Activated T-helper 1 cell treated with Interleukin-2 at 50 U/mL for 16 hours (primary cell): ENCODE data around the gene PEX26.
"Not testable (repeated sequence)": the region's sequence is repeated elsewhere in the genome, so short reads cannot be mapped to it uniquely, and the experiment has no call there.

ENCODE experiments used
- DNase-seq: peaks from one replicate; pipeline ENCODE4 v3.0.0-alpha.2; 2020; ENCODE audit warnings: low read depth

The PEX26 gene

GRCh38 chr22:18077639-18078328 lies at the start of gene PEX26:
Gene PEX26, plus strand, starts transcription at chr22:18077990. Its CDS starts 387 bp downstream, at chr22:18078377.
- peak; percentile 91 for DNase-seq

DNA sequence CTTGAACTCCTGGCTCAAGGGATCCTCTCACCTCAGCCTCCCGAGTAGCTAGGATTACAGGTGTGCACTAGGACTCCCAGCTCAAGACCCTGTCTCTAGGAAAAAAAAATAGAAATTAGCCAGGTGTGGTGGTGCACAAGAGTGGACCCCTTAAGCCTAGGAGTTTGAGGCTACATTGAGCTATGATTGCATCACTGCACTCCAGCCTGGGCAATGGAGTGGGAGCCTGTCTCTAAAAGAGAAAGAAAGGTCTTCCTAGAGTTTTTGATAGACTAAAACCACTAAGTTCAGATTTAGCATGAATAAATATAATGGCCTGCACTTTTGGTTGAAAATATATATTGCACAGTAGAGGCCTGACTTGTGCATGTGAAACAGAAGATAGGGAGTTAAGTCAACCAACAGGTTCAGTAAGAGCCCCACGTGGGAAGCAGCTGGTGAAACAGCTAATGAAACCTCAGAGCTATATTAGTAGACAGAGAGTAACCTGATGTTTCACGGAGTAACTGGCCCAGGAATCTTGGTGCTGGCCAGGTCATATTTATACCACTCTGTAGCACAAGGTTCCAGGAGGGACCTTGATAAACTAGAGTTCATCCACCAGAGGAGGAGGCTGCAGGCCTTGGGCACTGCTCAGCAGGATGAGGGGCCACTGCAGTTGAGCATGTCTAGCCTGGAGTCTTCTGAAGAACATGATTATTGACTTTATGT lies 48.8 kb upstream of the PEX26 start:
- no peak for DNase-seq

DNA sequence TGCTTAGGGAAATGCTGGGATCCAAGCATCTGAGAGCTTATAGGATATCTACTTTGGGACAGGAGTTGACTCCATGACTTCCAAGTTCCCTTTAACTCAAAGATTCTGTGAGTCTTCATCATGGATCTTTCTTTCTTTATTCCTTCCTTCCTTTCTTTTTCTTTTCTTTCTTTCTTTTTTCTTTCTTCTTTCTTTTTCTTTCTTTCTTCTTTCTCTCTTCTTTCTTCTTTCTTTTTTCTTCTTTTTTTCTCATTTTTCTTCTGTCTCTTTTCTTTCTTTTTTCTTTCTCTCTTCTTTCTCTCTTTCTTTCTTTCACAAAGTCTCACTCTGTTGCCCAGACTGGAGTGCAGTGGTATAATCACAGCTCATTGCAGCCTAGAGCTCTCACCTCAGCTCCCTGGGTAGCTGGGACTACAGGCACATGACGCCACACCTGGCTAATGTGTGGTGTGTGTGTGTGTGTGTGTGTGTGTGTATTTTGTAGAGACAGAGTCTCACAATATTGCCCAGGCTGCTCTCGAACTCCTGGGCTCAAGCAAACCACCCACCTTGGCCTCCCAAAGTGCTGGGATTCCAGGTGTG lies 48.0 kb upstream of the PEX26 start:
- no peak for DNase-seq

DNA sequence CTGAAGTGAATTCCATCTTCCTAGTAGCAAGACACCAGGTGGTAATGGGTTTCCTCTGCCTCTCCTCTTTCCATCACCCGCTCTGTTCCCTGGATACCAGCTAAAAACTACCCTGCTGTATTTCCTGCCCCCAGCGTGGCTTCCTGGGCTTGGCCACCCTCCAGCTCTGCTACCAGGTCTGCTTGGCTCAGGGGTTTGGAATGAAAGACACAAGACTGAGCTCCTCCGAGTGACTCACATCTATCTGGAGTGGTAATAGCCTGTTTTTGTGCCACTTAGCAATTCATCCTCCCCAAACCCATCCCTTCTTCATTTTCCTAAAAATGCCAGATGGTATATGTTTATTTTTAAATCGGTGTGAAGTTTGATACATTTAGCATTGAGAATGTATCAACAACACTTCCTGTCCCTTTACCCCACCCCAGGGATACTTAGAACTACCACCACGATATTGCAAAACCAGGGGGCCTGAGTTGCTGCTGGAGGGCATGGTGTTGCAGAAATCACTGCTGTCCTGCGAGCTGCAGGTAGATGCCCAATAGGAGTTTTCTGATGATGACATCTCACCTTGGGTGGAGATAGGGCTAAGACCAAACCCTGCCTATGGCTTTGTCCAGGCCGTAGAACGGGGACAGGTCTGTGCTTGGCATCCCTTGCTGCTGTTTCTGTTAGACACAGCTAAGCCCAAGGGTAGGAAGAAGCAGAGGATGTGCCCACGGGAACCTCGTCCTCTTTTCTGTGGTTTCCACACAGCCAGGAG lies 45.9 kb upstream of the PEX26 start:
- DNase-seq, result no peak

- no peak for DNase-seq
Measured at GRCh38 chr22:18032455-18033101, 45.2 kb upstream of the PEX26 start.

- no peak for DNase-seq
Measured at GRCh38 chr22:18033204-18033998, 44.4 kb upstream of the PEX26 start.

DNA sequence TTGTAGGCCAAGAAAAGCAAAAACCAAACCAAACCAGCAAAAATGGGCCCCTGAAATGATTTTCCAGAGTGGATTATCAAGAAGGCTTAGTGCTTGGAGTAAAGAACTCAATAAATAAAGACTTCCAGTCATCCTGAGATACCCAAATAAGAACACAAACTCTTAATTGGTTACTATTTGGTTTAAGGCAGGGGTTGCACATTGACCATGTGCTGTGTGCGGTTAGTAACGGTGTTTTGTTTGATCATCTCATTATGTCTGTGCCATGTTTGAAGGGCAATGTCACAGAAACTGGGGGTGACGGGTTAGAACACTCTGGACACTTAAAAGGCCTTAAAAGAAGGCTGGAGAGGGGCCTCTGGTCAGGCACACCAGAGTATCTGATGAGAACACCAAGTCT lies 43.7 kb upstream of the PEX26 start:
- no peak for DNase-seq

GRCh38 chr22:18035751-18036150 lies 42.0 kb upstream of the PEX26 start:
- no peak for DNase-seq

DNA sequence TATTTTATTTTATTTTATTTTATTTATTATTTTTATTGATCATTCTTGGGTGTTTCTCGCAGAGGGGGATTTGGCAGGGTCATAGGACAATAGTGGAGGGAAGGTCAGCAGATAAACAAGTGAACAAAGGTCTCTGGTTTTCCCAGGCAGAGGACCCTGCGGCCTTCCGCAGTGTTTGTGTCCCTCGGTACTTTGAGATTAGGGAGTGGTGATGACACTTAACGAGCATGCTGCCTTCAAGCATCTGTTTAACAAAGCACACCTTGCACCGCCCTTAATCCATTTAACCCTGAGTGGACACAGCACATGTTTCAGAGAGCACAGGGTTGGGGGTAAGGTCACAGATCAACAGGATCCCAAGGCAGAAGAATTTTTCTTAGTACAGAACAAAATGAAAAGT lies 36.9 kb upstream of the PEX26 start:
- DNase-seq, result not testable (repeated sequence)

- no peak for DNase-seq
Measured at GRCh38 chr22:18042685-18043084, 35.1 kb upstream of the PEX26 start.

- no peak for DNase-seq
Measured at GRCh38 chr22:18044548-18045271, 33.1 kb upstream of the PEX26 start.

- DNase-seq, result no peak
Measured at GRCh38 chr22:18045794-18046193, 32.0 kb upstream of the PEX26 start.

DNA sequence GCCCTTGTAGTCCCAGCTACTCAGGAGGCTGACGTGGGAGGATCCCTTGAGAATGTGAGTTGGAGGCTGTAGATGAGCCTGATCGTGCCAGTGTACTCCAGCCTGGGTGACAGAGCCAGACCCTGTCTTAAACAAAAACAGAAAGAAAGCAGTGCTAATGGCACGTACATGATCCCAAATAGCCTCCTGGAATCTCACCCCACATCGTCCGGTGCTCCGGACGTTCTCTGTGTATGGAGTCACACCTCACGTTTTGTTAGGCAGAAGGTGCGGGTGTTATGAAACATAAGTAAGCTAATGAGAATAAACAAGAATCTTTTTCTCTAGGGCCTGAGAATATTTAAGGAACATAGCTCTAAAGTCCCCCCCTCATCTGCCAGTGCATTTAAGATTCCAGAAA lies 29.7 kb upstream of the PEX26 start:
- no peak for DNase-seq

DNA sequence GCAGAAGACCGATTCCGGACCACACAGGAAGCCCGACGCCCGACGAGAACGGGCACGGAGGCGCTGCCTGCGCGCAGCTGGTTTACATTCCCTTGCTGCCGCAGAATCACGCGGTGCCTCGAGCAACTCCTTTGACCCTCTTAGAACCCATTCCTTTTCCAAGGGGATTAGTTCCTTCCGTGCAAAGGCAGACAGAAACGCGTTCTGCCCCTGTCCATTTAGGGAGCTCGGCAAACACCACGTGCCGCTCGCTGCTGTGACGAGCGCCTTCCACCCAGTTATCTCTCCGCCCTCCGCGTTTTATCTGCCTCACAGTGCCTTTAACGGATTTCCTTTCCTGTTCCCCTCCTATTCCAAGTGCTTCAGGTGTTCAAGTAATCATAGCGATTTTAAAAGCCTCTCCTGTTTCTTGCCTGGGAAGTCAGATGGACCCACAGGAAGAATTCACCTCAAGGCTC lies 29.3 kb upstream of the PEX26 start:
- no peak for DNase-seq

DNA sequence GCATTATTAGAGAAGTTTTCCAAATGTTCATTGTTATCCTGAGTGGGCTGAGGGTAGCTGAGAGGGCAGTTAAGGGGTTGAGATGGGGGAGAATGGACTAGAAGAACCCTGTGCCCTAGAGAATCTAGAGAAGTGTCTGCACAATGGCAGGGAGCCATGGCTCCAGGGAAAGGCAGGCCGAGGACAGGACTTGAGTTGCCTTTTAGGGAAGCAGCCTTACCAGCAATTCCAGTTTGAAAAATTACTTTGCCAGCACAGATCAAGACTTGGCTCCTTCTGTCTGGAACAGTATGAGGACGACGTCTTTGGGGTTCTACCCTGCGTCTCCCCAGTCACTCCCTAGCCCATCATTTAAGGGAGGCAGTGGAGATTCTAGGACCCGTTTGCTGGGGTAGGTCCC lies 27.7 kb upstream of the PEX26 start:
- DNase-seq, result no peak

DNA sequence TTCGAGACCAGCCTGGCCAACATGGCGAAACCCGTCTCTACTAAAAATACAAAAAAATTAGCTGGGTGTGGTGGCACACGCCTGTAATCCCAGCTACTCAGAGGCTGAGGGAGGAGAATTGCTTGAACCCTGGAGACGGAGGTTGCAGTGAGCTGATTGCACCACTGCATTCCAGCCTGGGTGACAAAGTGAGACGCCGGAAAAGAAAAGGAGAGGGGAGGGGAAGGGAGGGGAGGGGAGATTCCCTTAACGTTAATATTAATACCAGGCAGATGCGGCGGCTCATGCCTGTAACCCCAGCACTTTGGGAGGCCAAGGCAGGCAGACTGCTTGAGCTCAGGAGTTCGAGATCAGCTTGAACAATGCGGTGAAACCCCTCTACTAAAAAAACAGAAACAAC lies 26.7 kb upstream of the PEX26 start:
- not testable (repeated sequence) for DNase-seq

DNA sequence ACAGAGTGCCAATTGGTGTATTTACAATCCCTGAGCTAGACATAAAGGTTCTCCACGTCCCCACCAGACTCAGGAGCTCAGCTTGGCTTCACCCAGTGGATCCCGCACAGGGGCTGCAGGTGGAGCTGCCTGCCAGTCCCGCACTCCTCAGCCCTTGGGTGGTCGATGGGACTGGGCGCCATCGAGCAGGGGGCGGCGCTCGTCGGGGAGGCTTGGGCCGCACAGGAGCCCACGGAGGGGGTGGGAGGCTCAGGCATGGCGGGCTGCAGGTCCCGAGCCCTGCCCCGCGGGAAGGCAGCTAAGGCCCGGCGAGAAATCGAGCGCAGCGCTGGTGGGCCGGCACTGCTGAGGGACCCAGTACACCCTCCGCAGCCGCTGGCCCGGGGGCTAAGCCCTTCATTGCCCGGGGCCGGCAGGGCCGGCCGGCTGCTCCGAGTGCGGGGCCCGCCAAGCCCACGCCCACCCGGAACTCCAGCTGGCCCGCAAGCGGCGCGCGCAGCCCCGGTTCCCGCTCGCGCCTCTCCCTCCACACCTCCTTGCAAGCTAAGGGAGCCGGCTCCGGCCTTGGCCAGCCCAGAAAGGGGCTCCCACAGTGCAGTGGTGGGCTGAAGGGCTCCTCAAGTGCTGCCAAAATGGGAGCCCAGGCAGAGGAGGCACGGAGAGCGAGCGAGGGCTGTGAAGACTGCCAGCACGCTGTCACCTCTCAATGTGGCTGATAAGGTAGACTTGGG lies 24.4 kb upstream of the PEX26 start:
- not testable (repeated sequence) for DNase-seq

DNA sequence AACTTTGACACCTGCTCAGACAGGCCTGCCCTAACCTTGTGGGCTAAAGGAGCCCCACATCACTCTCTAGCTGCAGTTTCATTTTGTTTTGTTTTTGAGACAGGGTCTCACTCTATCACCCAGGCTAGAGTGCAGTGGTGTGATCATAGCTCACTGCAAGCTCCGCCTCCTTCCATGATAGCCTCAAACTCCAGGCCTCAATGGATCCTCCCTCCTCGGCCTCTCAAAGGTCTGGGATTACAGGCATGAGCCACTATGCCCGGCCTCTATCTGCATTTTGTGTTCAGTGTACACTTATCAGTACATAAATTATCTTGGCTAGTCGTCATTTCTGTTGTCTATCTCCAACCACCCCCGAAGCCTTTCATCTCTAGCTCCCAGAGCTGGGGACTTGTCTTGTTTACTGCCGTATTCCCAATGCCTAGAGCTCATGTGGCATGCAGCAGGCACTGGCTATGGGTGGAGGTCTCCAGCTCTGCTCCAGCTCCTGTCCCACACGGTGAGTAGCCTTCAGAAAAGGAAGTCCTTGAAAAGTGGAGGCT lies 22.1 kb upstream of the PEX26 start:
- no peak for DNase-seq

DNA sequence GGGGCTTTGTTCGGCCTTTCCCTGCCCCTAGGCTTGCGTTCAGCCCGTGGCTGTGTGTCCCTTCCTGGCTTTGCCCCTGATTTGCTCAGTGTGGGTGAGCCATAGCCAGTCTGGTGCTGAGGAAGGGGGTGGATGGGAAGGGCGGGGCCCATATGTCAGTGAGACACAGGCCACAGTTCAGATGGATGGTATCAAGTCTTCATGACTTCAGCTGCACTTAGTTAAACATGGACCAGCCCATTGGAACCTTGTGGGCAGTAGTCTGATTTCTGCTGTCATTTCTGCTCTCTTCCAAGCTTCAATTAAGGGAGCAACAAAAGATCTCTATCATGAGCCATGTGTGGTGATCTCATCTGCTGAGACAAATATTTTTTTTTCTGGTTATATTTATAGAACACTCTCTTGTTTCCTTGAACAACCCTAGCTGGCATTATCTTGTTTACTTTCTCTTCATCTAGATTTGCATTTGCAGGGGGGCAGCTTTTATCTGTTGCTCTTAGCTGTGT lies 21.6 kb upstream of the PEX26 start:
- no peak for DNase-seq
